PC-9 (cell line): Measurements from ENCODE around the gene KRTAP19-6. TPM values are rescaled to one million over a fixed set of nuclear protein-coding genes. Genes with fewer than 3 reads are reported as not detected.

Experiments used
- Bru-seq: library from RNA; stranded (reverse); fragments of 400-500 nt; gene quantifications from one replicate; lab custom pipeline; 2021; lab: Mats Ljungman, UMichigan
- BruChase-seq, 2 experiments: library from RNA; stranded (reverse); fragments of 400-500 nt; gene quantifications; one replicate each; lab custom pipeline; 2021; lab: Mats Ljungman, UMichigan
- BruUV-seq: library from RNA; stranded (reverse); fragments of 400-500 nt; replicated peaks from 2 replicates; lab custom pipeline; 2021; lab: Mats Ljungman, UMichigan
- CTCF ChIA-PET: fragments of 300-600 bp; sonication (Branson Sonifier 250); formaldehyde crosslinking; loops from one replicate; lab custom pipeline; 2022; ENCODE audit warnings: antibody characterized with exemption; lab: Charles Lee
- POLR2A ChIA-PET: fragments of 300-600 bp; sonication (Branson Sonifier 250); formaldehyde crosslinking; loops from one replicate; lab custom pipeline; 2022; ENCODE audit warnings: antibody characterized with exemption; ENCODE audit not compliant: unreplicated experiment; lab: Charles Lee
- DNase-seq, 2 experiments: peaks; one replicate each; pipeline versions ENCODE4 v3.0.0 to v3.0.0-alpha.2; 2015 to 2022; ENCODE audit warnings: mixed read lengths in 1 of 2
- H2AFZ ChIP-seq: fragments of 200-600 bp; sonication (generic); 2 replicates; pipeline ENCODE4 v1.8.1; 2017; ENCODE audit warnings: antibody characterized with exemption
- H3F3A ChIP-seq: fragments of 200-600 bp; sonication (generic); 2 replicates; pipeline ENCODE4 v1.8.1; 2017; ENCODE audit warnings: antibody characterized with exemption, mild to moderate bottlenecking, low read depth; ENCODE audit not compliant: insufficient read depth
- H3K27ac ChIP-seq: fragments of 200-600 bp; sonication (generic); 2 replicates; pipeline ENCODE4 v1.6.1; 2016; ENCODE audit warnings: mixed run types
- H3K27me3 ChIP-seq: fragments of 200-600 bp; sonication (generic); 2 replicates; pipeline ENCODE4 v1.6.1; 2016; ENCODE audit warnings: low read depth, mixed run types; ENCODE audit not compliant: insufficient read depth
- H3K36me3 ChIP-seq: fragments of 200-600 bp; sonication (generic); 2 replicates; pipeline ENCODE4 v1.6.1; 2016; ENCODE audit warnings: low read depth, mixed run types
- H3K4me1 ChIP-seq: fragments of 200-600 bp; sonication (generic); replicated peaks from 2 replicates; pipeline ENCODE4 v1.6.1; 2016; ENCODE audit warnings: mixed run types; ENCODE audit not compliant: insufficient read depth
- H3K4me2 ChIP-seq: fragments of 200-600 bp; sonication (generic); 2 replicates; pipeline ENCODE4 v1.6.1; 2017; ENCODE audit warnings: mixed run types
- H3K4me3 ChIP-seq: fragments of 200-600 bp; sonication (generic); 2 replicates; pipeline ENCODE4 v1.6.1; 2016; ENCODE audit warnings: mixed run types
- H3K79me2 ChIP-seq: fragments of 200-600 bp; sonication (generic); 2 replicates; pipeline ENCODE4 v1.6.1; 2017; ENCODE audit warnings: low read depth, mixed run types
- H3K9me2 ChIP-seq: fragments of 200-600 bp; sonication (generic); 2 replicates; pipeline ENCODE4 v1.8.1; 2017; ENCODE audit warnings: mild to moderate bottlenecking; ENCODE audit not compliant: insufficient read depth
- H3K9me3 ChIP-seq: fragments of 200-600 bp; sonication (generic); 2 replicates; pipeline ENCODE4 v1.8.1; 2016; ENCODE audit warnings: low read depth; ENCODE audit not compliant: insufficient read depth
- H4K20me1 ChIP-seq: fragments of 200-600 bp; sonication (generic); 2 replicates; pipeline ENCODE4 v1.8.1; 2017; ENCODE audit not compliant: insufficient read depth
- EZH2 ChIP-seq: fragments of 200-600 bp; sonication (generic); IDR thresholded peaks from 2 replicates; pipeline ENCODE4 v1.8.0; 2017; ENCODE audit warnings: antibody characterized with exemption, low read depth
- intact Hi-C: fragments of 100-400 bp; cut with micrococcal nuclease; formaldehyde crosslinking; loops from one replicate; pipeline ENCODE4 v1.10.0; 2022; ENCODE audit not compliant: unreplicated experiment
- long read RNA-seq: library from polyadenylated mRNA; stranded (forward); transcript quantifications from one replicate; pipeline ENCODE4 v2.0.0, GENCODE V29; 2022
- total RNA-seq: library from RNA; stranded (reverse); gene quantifications from 2 replicates; pipeline ENCODE4 v1.2.3, GENCODE V29; 2021
- TF ChIP-seq, protein P1 (sequence below): fragments of 200-600 bp; sonication (generic); conservative IDR thresholded peaks from 2 replicates; pipeline ENCODE4 v1.6.1; 2017; ENCODE audit warnings: mixed run types, antibody characterized with exemption, mild to moderate bottlenecking, moderate library complexity

The KRTAP19-6 gene, protein sequence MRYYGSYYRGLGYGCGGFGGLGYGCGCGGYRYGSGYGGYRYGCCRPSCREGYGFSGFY
- total RNA-seq: not detected in 2 replicates
- not detected for Bru-seq, nascent RNA
- BruChase-seq, experiment 1, labeled RNA remaining after a 2-hour chase: not detected
- not detected for BruChase-seq, experiment 2, labeled RNA remaining after a 6-hour chase
- long read RNA-seq: 0 reads

DNA sequence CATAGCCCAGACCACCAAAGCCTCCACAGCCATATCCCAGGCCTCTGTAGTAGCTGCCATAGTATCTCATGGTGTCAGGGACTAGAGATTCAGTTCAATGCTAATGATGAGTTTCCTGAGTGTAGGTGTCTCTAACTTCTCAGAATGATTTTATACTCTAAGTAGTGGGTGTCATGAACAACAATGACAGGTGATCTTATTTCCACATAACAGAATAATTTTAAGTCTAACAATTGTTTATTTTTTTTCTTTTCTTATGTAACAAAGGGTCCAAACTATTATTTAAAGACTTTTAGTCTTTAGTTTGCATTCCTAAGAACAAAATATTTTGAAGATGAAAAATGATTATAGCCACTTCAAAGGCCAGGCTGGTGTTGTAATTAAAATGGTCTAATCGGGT, at the start of gene KRTAP19-6:
TSS of gene KRTAP19-6 (minus strand) at position 101 of the 400 bp plus-strand sequence. CDS start at position 70, 31 bp downstream.
- H3K36me3 ChIP-seq: no peaks in the 10 kb centered on the region
- intact Hi-C loops: no loop called here
- POLR2A ChIA-PET: no interaction called here
- H4K20me1 ChIP-seq: no peaks in the 10 kb centered on the region
- no peak for DNase-seq
- H3K27ac ChIP-seq: no peak within 1 kb of the TSS
- H3K4me2 ChIP-seq: no peak within 1 kb of the TSS
- no peaks in the 10 kb centered on the region for H3K27me3 ChIP-seq
- TF ChIP-seq, protein P1, sequence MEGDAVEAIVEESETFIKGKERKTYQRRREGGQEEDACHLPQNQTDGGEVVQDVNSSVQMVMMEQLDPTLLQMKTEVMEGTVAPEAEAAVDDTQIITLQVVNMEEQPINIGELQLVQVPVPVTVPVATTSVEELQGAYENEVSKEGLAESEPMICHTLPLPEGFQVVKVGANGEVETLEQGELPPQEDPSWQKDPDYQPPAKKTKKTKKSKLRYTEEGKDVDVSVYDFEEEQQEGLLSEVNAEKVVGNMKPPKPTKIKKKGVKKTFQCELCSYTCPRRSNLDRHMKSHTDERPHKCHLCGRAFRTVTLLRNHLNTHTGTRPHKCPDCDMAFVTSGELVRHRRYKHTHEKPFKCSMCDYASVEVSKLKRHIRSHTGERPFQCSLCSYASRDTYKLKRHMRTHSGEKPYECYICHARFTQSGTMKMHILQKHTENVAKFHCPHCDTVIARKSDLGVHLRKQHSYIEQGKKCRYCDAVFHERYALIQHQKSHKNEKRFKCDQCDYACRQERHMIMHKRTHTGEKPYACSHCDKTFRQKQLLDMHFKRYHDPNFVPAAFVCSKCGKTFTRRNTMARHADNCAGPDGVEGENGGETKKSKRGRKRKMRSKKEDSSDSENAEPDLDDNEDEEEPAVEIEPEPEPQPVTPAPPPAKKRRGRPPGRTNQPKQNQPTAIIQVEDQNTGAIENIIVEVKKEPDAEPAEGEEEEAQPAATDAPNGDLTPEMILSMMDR: no peak
- H3K4me1 ChIP-seq: no peaks in the 10 kb centered on the region
- BruUV-seq: no TSS peak
- no peak within 1 kb of the TSS for H3K4me3 ChIP-seq
- H2AFZ ChIP-seq: no peak within 1 kb of the TSS
- H3K9me3 ChIP-seq: no peaks in the 10 kb centered on the region
- CTCF ChIA-PET: no interaction called here
- H3K79me2 ChIP-seq: no peaks in the 10 kb centered on the region
- H3K9me2 ChIP-seq: no peaks in the 10 kb centered on the region
- H3F3A ChIP-seq: no peaks in the 10 kb centered on the region

DNA sequence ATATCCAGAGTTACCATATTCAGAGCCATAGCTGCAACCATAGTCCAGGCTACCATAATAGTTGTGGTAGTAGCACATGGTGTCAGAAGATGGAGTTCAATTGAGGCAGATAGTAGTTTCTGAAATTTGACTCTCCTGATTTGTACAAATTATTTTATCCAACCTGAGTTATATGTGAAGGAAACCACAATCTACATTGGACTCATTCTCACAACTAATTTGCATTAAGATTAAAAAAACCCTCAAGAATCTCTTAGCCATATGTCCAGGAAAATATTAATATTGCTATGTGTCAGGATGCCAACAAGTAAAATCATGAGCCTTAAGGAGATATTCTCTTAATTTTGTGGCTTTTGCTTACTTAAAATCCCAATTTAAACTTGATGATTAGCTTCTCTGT, 48.6 kb upstream of the KRTAP19-6 start, which contains the start of gene KRTAP22-2:
TSS of gene KRTAP22-2 (minus strand) at position 101 of the 400 bp plus-strand sequence.
- no peaks in the 10 kb centered on the region for H3K27me3 ChIP-seq
- H3F3A ChIP-seq: no peaks in the 10 kb centered on the region
- POLR2A ChIA-PET: no interaction called here
- H3K79me2 ChIP-seq: no peaks in the 10 kb centered on the region
- CTCF ChIA-PET: no interaction called here
- no peaks in the 10 kb centered on the region for H3K9me3 ChIP-seq
- no peak within 1 kb of the TSS for H3K4me3 ChIP-seq
- no peaks in the 10 kb centered on the region for H3K36me3 ChIP-seq
- BruUV-seq: no TSS peak
- no peaks in the 10 kb centered on the region for H4K20me1 ChIP-seq
- H3K4me2 ChIP-seq: no peak within 1 kb of the TSS
- no peak for TF ChIP-seq EZH2
- TF ChIP-seq, protein P1: no peak
- DNase-seq: no peak
- H3K4me1 ChIP-seq: no peaks in the 10 kb centered on the region
- intact Hi-C loops: no loop called here
- H2AFZ ChIP-seq: no peak within 1 kb of the TSS
- no peak within 1 kb of the TSS for H3K27ac ChIP-seq
- H3K9me2 ChIP-seq: no peaks in the 10 kb centered on the region

DNA sequence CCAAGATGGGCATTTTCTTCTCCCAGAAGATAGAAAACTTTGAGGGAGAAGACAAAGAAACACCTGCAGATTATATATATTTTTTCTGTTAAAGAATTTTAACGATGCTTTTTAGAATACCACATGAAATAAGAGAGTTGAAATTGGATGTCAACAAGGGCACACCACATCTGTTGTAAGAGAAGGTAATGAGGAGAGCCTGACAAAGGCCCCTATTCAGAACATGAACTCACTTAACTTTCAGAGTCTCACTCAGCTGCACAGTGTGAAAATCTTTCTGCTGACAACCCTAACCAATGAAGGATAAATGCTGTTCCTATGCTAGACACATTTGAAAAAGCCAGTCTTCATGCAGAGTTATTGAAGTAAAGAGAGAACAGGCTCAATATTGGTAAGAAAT, 41.2 kb upstream of the KRTAP19-6 start:
- ChIA-PET CTCF (no interaction called here), POLR2A (no interaction called here)
- H2AFZ ChIP-seq: no peak overlapping the region
- no peaks in the 10 kb centered on the region for H3K79me2 ChIP-seq
- H3F3A ChIP-seq: no peaks in the 10 kb centered on the region
- TF ChIP-seq EZH2: no peak
- TF ChIP-seq, protein P1: no peak
- H3K9me3 ChIP-seq: no peaks in the 10 kb centered on the region
- H3K4me2 ChIP-seq: no peak overlapping the region
- no peaks in the 10 kb centered on the region for H3K9me2 ChIP-seq
- BruUV-seq: no TSS peak
- intact Hi-C loops: no loop called here
- DNase-seq: no peak
- H3K4me3 ChIP-seq: no peak overlapping the region
- H3K4me1 ChIP-seq: no peaks in the 10 kb centered on the region
- H3K27me3 ChIP-seq: no peaks in the 10 kb centered on the region
- H4K20me1 ChIP-seq: no peaks in the 10 kb centered on the region
- no peak overlapping the region for H3K27ac ChIP-seq
- no peaks in the 10 kb centered on the region for H3K36me3 ChIP-seq
